Vagina (tissue), 2 donors: ENCODE measurements around the gene WIZ. TPM values are rescaled to one million over a fixed set of nuclear protein-coding genes. Genes with fewer than 3 reads are reported as not detected.

Experiments
- DNase-seq, 2 donors: peaks; one replicate each; pipeline ENCODE4 v3.0.0-alpha.2; 2017; ENCODE audit errors: extremely low spot score in 2 of 2
- H3K27ac ChIP-seq: fragments of 200-600 bp; sonication (generic); one replicate; pipeline ENCODE4 v1.5.1; 2019
- H3K27me3 ChIP-seq: fragments of 200-600 bp; sonication (generic); one replicate; pipeline ENCODE4 v1.5.1; 2019
- H3K36me3 ChIP-seq, 2 donors: fragments of 200-600 bp; sonication (generic); one replicate each; pipeline ENCODE4 v1.5.1; 2017 to 2019
- H3K4me1 ChIP-seq: fragments of 200-600 bp; sonication (generic); one replicate; pipeline ENCODE4 v1.5.1; 2019
- H3K4me3 ChIP-seq, 2 donors: fragments of 200-600 bp; sonication (generic); 1 replicate in 1 of 2; 2 replicates in 1 of 2; pipeline ENCODE4 v1.5.1; 2016 to 2019
- H3K9me3 ChIP-seq: fragments of 200-600 bp; sonication (generic); one replicate; pipeline ENCODE4 v1.5.1; 2019
- POLR2A ChIP-seq, 2 donors: fragments of 450-650 bp; IDR thresholded peaks; one replicate each; pipeline ENCODE4 v1.6.1; 2017; ENCODE audit warnings: antibody characterized with exemption in 2 of 2, mild to moderate bottlenecking in 2 of 2, moderate library complexity in 2 of 2
- POLR2AphosphoS5 ChIP-seq, 2 donors: sonication (generic); formaldehyde crosslinking; IDR thresholded peaks; one replicate each; pipeline ENCODE4 v1.9.0; 2017; ENCODE audit warnings: antibody characterized with exemption in 2 of 2, mild to moderate bottlenecking in 2 of 2, low read depth in 1 of 2; ENCODE audit not compliant: insufficient read depth in 1 of 2
- intact Hi-C: fragments of 100-400 bp; cut with DNase I; formaldehyde crosslinking; loops from one replicate; pipeline ENCODE4 v1.15.1; 2023
- total RNA-seq: library from RNA; depleted of rRNA; stranded (reverse); fragments of >200 nt; gene quantifications from one replicate; pipeline ENCODE4 v1.2.3, GENCODE V29; 2016
- TF ChIP-seq, protein P1 (sequence below), 3 experiments: fragments of 450-650 bp in 2 of 3; fragments of 200-600 bp in 1 of 3; sonication (generic) in 1 of 3; IDR thresholded peaks; one replicate each; pipeline ENCODE4 v1.5.1; 2017 to 2019; ENCODE audit warnings: antibody characterized with exemption in 3 of 3, mild to moderate bottlenecking in 2 of 3, moderate library complexity in 2 of 3

Gene WIZ
- total RNA-seq, 1 donor from 2014 or later, result 44.4 TPM

DNA sequence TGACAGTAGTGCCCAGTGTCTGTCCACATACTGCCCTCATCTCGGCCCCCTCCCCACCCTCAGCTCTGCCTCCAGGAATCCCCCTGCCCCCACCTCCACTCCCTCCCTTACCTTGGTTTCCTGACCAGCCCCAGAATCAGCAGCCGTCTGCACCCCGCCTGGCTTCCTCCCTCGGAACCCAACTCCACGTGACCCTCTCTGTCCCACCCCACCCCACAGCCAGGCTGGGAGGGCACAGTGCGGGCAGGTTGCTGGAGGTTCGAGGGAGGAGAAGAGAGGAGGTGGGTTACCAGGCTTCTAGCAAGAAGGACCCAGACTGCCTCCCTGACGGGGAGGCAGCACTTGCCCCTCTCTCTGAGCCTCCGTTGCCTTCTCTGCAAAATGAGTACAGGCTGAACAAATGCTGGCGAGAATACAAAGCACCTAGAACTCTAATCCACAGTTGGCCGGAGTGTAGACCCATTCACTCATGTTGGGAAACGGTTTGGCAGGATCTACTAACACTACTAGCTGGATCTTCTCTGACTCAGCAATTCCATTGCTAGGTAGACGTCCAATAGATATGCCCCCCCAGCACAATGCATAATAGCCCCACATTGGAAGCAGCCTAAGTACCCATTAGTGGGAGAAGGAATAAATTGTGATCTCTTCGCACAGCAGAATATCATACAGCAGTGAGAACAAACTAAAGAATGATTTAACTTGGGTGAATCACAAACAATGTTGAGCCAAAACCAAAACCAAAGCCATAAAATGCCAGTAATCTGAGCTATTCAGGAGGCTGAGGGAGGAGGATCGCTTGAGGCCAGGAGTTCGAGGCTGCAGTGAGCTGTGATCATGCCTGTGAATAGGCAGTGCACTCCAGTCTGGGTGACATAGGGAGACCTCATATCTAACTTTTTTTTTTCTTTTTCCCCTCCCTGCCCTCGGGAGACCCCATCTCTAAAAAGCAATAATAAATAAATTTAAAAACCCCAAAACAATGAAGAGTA is 14.9 kb upstream of the WIZ start, which contains the start of gene RASAL3:
Gene RASAL3 (minus strand): TSS at position 151 of the 992 bp plus-strand sequence. CDS start 186 bp downstream, outside the sequence.
- peak within 1 kb of the TSS; percentile 33 to 41 for H3K4me3 ChIP-seq
- intact Hi-C loops, result no loop called here
- H3K9me3 ChIP-seq, result no peaks in the 10 kb centered on the region
- no peaks in the 10 kb centered on the region for H3K36me3 ChIP-seq
- TF ChIP-seq, protein P1, sequence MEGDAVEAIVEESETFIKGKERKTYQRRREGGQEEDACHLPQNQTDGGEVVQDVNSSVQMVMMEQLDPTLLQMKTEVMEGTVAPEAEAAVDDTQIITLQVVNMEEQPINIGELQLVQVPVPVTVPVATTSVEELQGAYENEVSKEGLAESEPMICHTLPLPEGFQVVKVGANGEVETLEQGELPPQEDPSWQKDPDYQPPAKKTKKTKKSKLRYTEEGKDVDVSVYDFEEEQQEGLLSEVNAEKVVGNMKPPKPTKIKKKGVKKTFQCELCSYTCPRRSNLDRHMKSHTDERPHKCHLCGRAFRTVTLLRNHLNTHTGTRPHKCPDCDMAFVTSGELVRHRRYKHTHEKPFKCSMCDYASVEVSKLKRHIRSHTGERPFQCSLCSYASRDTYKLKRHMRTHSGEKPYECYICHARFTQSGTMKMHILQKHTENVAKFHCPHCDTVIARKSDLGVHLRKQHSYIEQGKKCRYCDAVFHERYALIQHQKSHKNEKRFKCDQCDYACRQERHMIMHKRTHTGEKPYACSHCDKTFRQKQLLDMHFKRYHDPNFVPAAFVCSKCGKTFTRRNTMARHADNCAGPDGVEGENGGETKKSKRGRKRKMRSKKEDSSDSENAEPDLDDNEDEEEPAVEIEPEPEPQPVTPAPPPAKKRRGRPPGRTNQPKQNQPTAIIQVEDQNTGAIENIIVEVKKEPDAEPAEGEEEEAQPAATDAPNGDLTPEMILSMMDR (IDR thresholded peaks at IDR 0.05), result no peak
- no peak for TF ChIP-seq POLR2A (IDR thresholded peaks at IDR 0.05)
- no peak for TF ChIP-seq POLR2AphosphoS5 (IDR thresholded peaks at IDR 0.05; ENCODE audit: insufficient read depth in 1 of 2, low read depth in 1 of 2)
- H3K27ac ChIP-seq, result peak within 1 kb of the TSS; percentile 33
- no peak for DNase-seq
- H3K4me1 ChIP-seq, result peaks cover 7% of the 10 kb centered on the region
- H3K27me3 ChIP-seq, result no peaks in the 10 kb centered on the region

DNA sequence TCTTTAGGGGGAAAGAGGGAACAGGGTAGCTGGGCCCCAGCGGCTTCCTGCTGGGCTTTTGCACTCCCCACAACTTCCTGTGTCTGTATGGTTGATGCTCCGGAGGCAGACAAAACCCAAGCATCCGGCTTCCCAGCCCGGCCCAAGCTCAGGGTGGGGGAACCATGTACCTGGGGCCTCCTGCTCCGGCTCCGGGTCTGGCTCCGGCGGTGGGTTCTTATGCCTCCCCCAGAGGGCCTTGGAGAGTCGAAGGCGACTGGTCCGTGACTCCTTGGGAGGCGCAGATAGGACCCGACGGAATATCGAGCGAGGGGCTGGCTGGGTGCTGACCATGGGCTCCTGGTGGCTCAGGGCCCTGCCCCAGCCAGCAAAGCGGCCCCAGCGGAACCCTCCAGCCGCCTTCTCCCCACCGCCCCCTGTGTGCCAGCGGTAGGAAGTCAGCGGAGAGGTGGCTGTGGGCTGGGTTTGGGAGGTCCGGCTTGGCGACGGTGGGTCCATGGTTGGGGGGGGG is 14.2 kb upstream of the WIZ start:
- Histone ChIP-seq H3K4me3 (peak overlapping the region; percentile 33 to 41), H3K36me3 (no peaks in the 10 kb centered on the region), H3K4me1 (no peaks in the 10 kb centered on the region), H3K9me3 (no peaks in the 10 kb centered on the region), H3K27me3 (no peaks in the 10 kb centered on the region), H3K27ac (peak overlapping the region; percentile 33)
- DNase-seq, result no peak
- intact Hi-C loops, result no loop called here
- TF ChIP-seq POLR2A (IDR thresholded peaks at IDR 0.05) (no peak), POLR2AphosphoS5 (IDR thresholded peaks at IDR 0.05; ENCODE audit: insufficient read depth in 1 of 2, low read depth in 1 of 2) (peak in 1 of 2 donors; percentile 34)
- TF ChIP-seq, protein P1 (IDR thresholded peaks at IDR 0.05), result no peak

DNA sequence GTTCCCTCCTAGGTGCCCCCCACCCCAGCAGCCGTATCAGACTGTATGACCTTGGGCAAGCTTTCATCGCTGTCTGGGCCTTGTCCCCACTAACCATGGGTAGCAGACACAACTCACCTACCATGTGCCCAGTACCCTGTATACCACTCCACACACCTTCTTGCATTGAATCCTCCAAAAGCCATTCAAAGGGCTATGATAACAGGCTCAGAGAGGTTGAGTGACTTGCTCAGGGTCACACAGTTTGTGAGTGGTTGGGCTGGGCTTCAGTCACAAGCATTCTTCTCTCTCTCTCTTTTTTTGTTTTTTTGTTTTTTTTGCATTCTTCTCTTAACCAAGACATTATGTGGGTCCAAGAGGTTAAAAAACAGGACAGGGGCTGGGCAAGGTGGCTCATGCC is 11.9 kb upstream of the WIZ start:
- intact Hi-C loops, result no loop called here
- TF ChIP-seq, protein P1 (IDR thresholded peaks at IDR 0.05), result no peak
- TF ChIP-seq POLR2AphosphoS5 (IDR thresholded peaks at IDR 0.05; ENCODE audit: insufficient read depth in 1 of 2, low read depth in 1 of 2) (no peak), POLR2A (IDR thresholded peaks at IDR 0.05) (no peak)
- no peak for DNase-seq
- Histone ChIP-seq H3K36me3 (no peaks in the 10 kb centered on the region), H3K27ac (no peak overlapping the region), H3K9me3 (no peaks in the 10 kb centered on the region), H3K4me1 (peaks cover 15% of the 10 kb centered on the region), H3K27me3 (no peaks in the 10 kb centered on the region), H3K4me3 (no peak overlapping the region)

DNA sequence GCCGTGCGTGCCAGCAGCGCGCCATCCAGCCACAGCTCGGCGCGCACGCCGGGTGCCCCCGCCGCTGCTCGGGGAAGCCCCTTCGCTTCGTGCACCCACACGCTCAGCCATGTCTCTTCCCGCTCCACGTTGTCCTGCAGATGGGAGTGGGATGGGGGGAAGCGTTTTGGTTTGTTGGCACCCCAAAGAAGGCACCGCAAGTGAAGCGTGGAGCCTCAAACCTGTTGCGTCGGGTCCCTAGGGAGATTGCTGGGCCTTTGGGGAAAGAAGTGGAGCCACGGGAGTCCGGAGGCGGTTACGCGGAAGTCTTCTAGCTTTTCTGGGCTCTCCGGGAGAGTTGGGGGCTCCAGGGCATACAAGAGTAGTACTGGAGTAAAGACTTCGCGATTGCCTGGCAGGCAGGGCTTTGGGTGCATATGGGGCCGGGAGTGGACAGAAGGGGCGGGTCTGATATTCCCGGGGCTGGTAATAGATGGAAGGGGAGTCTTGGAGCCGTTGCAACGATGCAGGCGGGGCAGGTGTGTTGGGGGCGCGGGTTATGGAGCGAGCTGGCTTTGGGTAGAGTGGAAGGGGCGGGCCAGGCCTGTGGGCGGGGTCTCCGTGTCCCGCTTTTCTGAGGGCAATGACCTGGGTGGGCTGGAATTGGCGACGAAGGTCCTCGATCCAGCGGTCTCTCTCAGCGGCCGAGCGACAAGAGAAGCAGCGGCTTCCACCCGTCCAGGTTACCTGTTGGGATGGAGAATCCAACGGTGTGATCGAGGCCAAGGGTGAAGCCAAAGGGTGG is 8.1 kb upstream of the WIZ start:
- H3K4me1 ChIP-seq, result peaks cover 27% of the 10 kb centered on the region
- no peaks in the 10 kb centered on the region for H3K27me3 ChIP-seq
- peak overlapping the region; percentile 25 for H3K4me3 ChIP-seq
- TF ChIP-seq, protein P1 (IDR thresholded peaks at IDR 0.05), result no peak
- TF ChIP-seq POLR2A (IDR thresholded peaks at IDR 0.05), result no peak
- TF ChIP-seq POLR2AphosphoS5 (IDR thresholded peaks at IDR 0.05; ENCODE audit: insufficient read depth in 1 of 2, low read depth in 1 of 2), result no peak
- no peaks in the 10 kb centered on the region for H3K36me3 ChIP-seq
- H3K9me3 ChIP-seq, result no peaks in the 10 kb centered on the region
- no peak for DNase-seq
- intact Hi-C loops, result loop anchor here (10.0 kb wide), 1 partner anchor 97 kb away; no protein-coding TSS in a partner anchor
- no peak overlapping the region for H3K27ac ChIP-seq
